GM10248 (cell line): Measurements from ENCODE around the gene ARHGEF12.

ENCODE experiments used
- CTCF ChIA-PET: fragments of 300-600 bp; sonication (Branson Sonifier 250); formaldehyde crosslinking; extraction: SDS; loops from one replicate; lab custom pipeline; 2021; ENCODE audit warnings: antibody characterized with exemption; lab: Yijun Ruan, JAX
- POLR2A ChIA-PET: fragments of 350-650 bp; sonication (Branson Sonifier 250); formaldehyde crosslinking; extraction: SDS; loops from one replicate; lab custom pipeline; 2020; ENCODE audit warnings: antibody characterized with exemption; lab: Yijun Ruan, JAX
- DNase-seq: peaks from one replicate; pipeline ENCODE4 v3.0.0; 2012; ENCODE audit errors: extremely low spot score
- CTCF ChIP-seq: IDR thresholded peaks from 2 replicates; pipeline ENCODE4 v1.5.1; 2012; ENCODE audit warnings: mild to moderate bottlenecking, low read depth; ENCODE audit errors: extremely low read depth, missing control alignments, control extremely low read depth

Gene ARHGEF12

GRCh38 chr11:120526241-120526640 is 190.0 kb downstream of the ARHGEF12 start:
- TF ChIP-seq CTCF: no peak
- POLR2A ChIA-PET: no interaction called here
- no peak for DNase-seq
- CTCF ChIA-PET: interaction anchor here (1.6 kb wide), 1 partner anchor 15 kb away, joined by 3 read pairs; the partner anchor contains the start of gene GRIK4

- POLR2A ChIA-PET: no interaction called here
- no peak for TF ChIP-seq CTCF
- DNase-seq: no peak
- CTCF ChIA-PET: interaction anchor here (1.6 kb wide), 1 partner anchor 16 kb away, joined by 3 read pairs; the partner anchor contains the start of gene GRIK4
Measured at GRCh38 chr11:120527111-120527761, 191.0 kb downstream of the ARHGEF12 start.

GRCh38 chr11:120528749-120529148 is 192.5 kb downstream of the ARHGEF12 start:
- ChIA-PET POLR2A (no interaction called here), CTCF (interaction anchor here (0.8 to 2.6 kb wide), 2 partner anchors 13 to 17 kb away, joined by 3 to 7 read pairs; partner anchors contain the start of gene GRIK4)
- DNase-seq: no peak
- TF ChIP-seq CTCF: no peak

- no peak for TF ChIP-seq CTCF
- ChIA-PET POLR2A (no interaction called here), CTCF (interaction anchor here (0.8 to 2.6 kb wide), 3 partner anchors 12 to 33 kb away, joined by 3 to 7 read pairs (median 5); partner anchors contain the start of gene GRIK4)
- DNase-seq: no peak
Measured at GRCh38 chr11:120529214-120529613, 193.0 kb downstream of the ARHGEF12 start.

GRCh38 chr11:120529911-120530310 is 193.7 kb downstream of the ARHGEF12 start:
- no peak for TF ChIP-seq CTCF
- DNase-seq: no peak
- ChIA-PET CTCF (interaction anchor here (0.8 to 2.6 kb wide), 3 partner anchors 11 to 33 kb away, joined by 3 to 7 read pairs (median 5); partner anchors contain the start of gene GRIK4), POLR2A (no interaction called here)

- no peak for TF ChIP-seq CTCF
- no peak for DNase-seq
- ChIA-PET POLR2A (no interaction called here), CTCF (interaction anchor here (1.4 kb wide), 1 partner anchor 21 kb away, joined by 4 read pairs; the partner anchor contains the start of gene GRIK4)
Measured at GRCh38 chr11:120532082-120532831, 196.0 kb downstream of the ARHGEF12 start.
